GM12865 (cell line): ENCODE results near the gene SKI.

ENCODE experiments used
- DNase-seq: peaks from one replicate; pipeline ENCODE4 v3.0.0; 2010; ENCODE audit warnings: low read depth
- H3K4me3 ChIP-seq: 2 replicates; pipeline ENCODE4 v1.5.1; 2011; ENCODE audit warnings: mild to moderate bottlenecking, low read depth, low read length, control low read depth
- TF ChIP-seq, protein P1 (sequence below): IDR thresholded peaks from 2 replicates; pipeline ENCODE4 v1.5.1; 2011; ENCODE audit warnings: low read length, control low read depth, low read depth, inconsistent platforms; ENCODE audit not compliant: insufficient read depth; ENCODE audit errors: missing control alignments

The SKI gene

GRCh38 chr1:2349806-2350205 is 121.7 kb downstream of the SKI start:
- DNase-seq: no peak
- no peak overlapping the region for H3K4me3 ChIP-seq
- TF ChIP-seq, protein P1, sequence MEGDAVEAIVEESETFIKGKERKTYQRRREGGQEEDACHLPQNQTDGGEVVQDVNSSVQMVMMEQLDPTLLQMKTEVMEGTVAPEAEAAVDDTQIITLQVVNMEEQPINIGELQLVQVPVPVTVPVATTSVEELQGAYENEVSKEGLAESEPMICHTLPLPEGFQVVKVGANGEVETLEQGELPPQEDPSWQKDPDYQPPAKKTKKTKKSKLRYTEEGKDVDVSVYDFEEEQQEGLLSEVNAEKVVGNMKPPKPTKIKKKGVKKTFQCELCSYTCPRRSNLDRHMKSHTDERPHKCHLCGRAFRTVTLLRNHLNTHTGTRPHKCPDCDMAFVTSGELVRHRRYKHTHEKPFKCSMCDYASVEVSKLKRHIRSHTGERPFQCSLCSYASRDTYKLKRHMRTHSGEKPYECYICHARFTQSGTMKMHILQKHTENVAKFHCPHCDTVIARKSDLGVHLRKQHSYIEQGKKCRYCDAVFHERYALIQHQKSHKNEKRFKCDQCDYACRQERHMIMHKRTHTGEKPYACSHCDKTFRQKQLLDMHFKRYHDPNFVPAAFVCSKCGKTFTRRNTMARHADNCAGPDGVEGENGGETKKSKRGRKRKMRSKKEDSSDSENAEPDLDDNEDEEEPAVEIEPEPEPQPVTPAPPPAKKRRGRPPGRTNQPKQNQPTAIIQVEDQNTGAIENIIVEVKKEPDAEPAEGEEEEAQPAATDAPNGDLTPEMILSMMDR: no peak

GRCh38 chr1:2350501-2350900 is 122.4 kb downstream of the SKI start:
- TF ChIP-seq, protein P1: no peak
- no peak overlapping the region for H3K4me3 ChIP-seq
- DNase-seq: no peak

GRCh38 chr1:2350911-2351655 is 123.0 kb downstream of the SKI start:
- no peak overlapping the region for H3K4me3 ChIP-seq
- TF ChIP-seq, protein P1: no peak
- no peak for DNase-seq

- no peak overlapping the region for H3K4me3 ChIP-seq
Measured at GRCh38 chr1:2351723-2352122, 123.6 kb downstream of the SKI start.

GRCh38 chr1:2352341-2352896 is 124.3 kb downstream of the SKI start:
- TF ChIP-seq, protein P1: no peak
- DNase-seq: no peak
- no peak overlapping the region for H3K4me3 ChIP-seq

More at GRCh38 chr1:2351723-2352122, 123.6 kb downstream of the SKI start:
- no peak for DNase-seq
- TF ChIP-seq, protein P1: no peak

DNA sequence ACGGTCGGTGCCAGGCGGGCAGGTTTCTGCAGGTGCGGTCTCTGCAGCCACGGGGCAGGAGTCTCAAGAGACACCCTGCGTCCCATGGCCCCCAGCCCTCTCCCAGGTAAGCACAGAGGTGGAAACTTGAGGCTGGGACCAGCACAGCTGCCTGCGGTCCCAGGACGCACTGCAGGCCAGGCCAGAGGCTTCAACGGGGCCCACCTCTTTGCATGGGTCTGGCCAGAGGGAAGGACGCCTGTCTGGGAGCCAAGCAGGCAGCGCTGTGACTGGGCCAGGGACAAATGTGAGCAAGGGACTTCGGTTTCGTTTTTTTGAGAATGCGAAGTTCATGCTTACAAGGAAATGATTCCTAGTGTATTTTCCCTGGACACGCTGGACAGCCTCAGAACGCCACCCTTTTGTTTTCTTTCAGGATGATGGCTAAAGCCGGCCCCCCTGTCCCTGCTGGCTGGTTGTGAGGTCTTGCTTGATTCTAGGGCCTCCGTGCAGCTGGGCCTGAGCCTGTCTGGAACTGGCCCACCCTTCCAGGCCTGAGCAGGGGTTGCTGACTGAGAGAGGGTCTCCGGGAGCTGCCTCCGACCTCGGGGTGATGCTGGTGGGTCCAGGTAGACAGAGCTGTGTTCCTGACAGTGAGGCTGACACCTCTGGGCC is 124.9 kb downstream of the SKI start:
- TF ChIP-seq, protein P1: no peak
- no peak for DNase-seq
- no peak overlapping the region for H3K4me3 ChIP-seq
